Suprapubic skin (tissue), 3 donors: ENCODE data around the gene ZFAND3.

Experiments used
- CTCF ChIP-seq, 2 donors: fragments of 200-600 bp in 1 of 2; fragments of 450-650 bp in 1 of 2; sonication (generic) in 1 of 2; IDR thresholded peaks; one replicate each; pipeline ENCODE4 v1.5.1; 2016 to 2019; ENCODE audit warnings: antibody characterized with exemption in 2 of 2, mild to moderate bottlenecking in 1 of 2, moderate library complexity in 1 of 2
- POLR2A ChIP-seq, 2 donors: fragments of 450-650 bp; IDR thresholded peaks; one replicate each; pipeline ENCODE4 v1.6.1; 2017; ENCODE audit warnings: antibody characterized with exemption in 2 of 2, mild to moderate bottlenecking in 2 of 2, moderate library complexity in 2 of 2

DNA sequence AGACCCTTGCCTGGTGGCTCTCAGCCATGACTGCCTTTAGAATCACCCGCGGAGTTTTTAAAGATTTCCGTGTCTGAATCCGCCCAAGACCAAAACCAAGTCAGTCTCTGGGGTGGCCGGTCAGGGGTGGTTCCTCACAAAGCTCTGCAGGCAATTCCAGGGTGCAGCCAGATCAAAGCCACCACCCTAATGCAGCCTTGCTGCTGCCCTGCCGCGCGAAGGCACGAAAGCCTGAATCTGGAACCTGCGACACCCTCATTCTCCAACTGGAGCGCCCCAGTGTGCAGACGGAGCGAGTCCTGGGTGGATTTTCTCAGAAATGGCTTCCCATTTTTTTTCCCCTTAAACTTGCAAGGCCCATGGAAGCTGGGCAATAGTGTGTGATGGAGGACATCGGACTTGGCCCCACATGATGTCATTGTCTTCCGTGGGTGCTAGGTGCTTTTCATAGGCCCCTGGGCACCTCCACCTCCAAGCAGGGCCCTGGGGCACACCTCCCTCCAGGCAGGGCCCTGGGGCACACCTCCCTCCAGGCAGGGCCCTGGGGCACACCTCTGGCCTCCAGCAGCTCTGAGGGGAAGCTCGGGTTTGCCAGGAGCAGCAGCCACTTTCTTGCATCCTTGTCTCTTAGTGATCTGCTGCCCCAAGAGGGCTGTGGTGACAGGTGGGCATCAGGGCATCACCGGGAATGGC is 343.1 kb downstream of the ZFAND3 start:
- TF ChIP-seq POLR2A (IDR thresholded peaks at IDR 0.05) (no peak), CTCF (IDR thresholded peaks at IDR 0.05) (no peak)
